GM15510 (cell line): ENCODE data around the gene SLC6A1.

Experiments
- POLR2A ChIP-seq: IDR thresholded peaks from 3 replicates; pipeline ENCODE4 v1.6.1; 2011; ENCODE audit warnings: borderline replicate concordance; ENCODE audit not compliant: insufficient read length; ENCODE audit errors: extremely low read depth

Gene SLC6A1

GRCh38 chr3:11085093-11085840, 92.7 kb downstream of the SLC6A1 start:
- no peak for TF ChIP-seq POLR2A

- TF ChIP-seq POLR2A, result no peak
Measured at GRCh38 chr3:11086856-11087255, 94.3 kb downstream of the SLC6A1 start.

GRCh38 chr3:11088066-11088465, 95.5 kb downstream of the SLC6A1 start:
- TF ChIP-seq POLR2A, result no peak

- no peak for TF ChIP-seq POLR2A
Measured at GRCh38 chr3:11088831-11089230, 96.3 kb downstream of the SLC6A1 start.
